ENCODE data around the gene SLC24A3.

Gene SLC24A3

DNA sequence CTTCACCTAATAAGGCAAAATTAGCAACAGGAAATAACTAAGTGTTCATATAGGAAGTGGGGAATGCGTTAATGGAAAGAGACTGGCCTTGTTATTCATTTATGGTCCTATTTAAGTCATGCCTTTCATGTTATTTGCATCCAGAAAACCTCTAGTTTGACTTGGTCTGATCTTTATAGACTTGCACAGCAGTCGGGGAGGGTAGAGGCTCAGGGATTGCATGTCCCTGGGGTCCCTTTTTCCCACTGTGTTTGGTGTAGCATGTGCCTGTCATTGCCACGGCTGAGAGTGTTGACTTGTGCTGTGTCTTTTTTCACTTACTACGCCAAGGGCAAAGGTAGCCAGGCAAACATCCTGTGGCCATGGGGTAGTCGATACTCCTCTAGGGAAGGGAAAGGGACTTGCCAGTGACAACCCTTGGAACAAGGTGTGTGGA lies 440.2 kb downstream of the SLC24A3 start:
- no peak for DNase-seq (ENCODE audit: low read depth)
- in situ Hi-C loops (cut with HindIII; ENCODE audit: low sequenced_read_pairs) = loop anchor here (25.0 kb wide), 1 partner anchor 1015 kb away; no protein-coding TSS in a partner anchor
- no peak overlapping the region for H3K4me3 ChIP-seq (ENCODE audit: low read depth, low read length)
- TF ChIP-seq, protein P1, sequence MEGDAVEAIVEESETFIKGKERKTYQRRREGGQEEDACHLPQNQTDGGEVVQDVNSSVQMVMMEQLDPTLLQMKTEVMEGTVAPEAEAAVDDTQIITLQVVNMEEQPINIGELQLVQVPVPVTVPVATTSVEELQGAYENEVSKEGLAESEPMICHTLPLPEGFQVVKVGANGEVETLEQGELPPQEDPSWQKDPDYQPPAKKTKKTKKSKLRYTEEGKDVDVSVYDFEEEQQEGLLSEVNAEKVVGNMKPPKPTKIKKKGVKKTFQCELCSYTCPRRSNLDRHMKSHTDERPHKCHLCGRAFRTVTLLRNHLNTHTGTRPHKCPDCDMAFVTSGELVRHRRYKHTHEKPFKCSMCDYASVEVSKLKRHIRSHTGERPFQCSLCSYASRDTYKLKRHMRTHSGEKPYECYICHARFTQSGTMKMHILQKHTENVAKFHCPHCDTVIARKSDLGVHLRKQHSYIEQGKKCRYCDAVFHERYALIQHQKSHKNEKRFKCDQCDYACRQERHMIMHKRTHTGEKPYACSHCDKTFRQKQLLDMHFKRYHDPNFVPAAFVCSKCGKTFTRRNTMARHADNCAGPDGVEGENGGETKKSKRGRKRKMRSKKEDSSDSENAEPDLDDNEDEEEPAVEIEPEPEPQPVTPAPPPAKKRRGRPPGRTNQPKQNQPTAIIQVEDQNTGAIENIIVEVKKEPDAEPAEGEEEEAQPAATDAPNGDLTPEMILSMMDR (IDR thresholded peaks at IDR 0.05; ENCODE audit: low read depth, low read length, missing control alignments) = no peak

DNA sequence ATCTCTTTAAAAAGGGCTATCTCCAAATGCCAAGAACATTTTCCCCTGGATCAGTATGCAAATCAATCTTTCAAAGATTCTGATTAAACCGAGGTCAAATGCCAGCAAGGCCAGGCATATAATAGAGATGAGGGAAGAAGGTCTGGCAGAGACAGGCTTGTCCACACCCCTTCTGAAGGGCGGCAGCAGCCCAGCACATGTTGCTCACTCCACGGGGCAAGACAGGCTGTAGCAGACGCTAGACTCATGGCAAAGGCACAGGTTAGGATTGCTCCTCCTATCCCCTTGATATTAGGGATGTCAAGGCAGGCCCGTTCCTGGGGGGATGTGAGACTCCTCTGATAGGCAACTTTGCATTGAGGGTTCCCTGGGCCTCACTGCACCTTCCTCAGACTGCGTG lies 440.9 kb downstream of the SLC24A3 start:
- DNase-seq (ENCODE audit: low read depth) = no peak
- H3K4me3 ChIP-seq (ENCODE audit: low read depth, low read length) = no peak overlapping the region
- in situ Hi-C loops (cut with HindIII; ENCODE audit: low sequenced_read_pairs) = loop anchor here (25.0 kb wide), 1 partner anchor 1016 kb away; no protein-coding TSS in a partner anchor
- TF ChIP-seq, protein P1 (IDR thresholded peaks at IDR 0.05; ENCODE audit: low read depth, low read length, missing control alignments) = no peak

DNA sequence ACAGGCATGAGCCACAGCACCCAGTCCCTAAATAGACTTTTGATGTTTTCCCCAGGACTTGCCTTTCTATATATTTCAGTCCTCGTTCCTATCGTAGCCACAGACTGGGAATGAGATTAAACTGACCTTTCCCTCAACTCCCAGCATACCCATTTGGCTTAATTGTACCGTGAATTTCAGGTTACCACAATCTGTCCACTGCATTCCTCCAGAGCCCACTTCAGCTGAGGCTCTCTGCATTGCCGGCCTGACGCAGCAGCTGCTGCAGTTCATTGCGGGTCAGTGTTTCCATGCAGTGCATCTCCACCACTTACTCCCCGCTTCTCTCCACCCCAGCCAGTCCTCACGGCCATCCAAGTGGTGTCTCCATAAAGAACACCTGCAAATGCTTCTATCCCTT lies 442.5 kb downstream of the SLC24A3 start:
- in situ Hi-C loops (cut with HindIII; ENCODE audit: low sequenced_read_pairs) = loop anchor here (25.0 kb wide), 1 partner anchor 1018 kb away; no protein-coding TSS in a partner anchor
- TF ChIP-seq, protein P1 (IDR thresholded peaks at IDR 0.05; ENCODE audit: low read depth, low read length, missing control alignments) = no peak
- H3K4me3 ChIP-seq (ENCODE audit: low read depth, low read length) = no peak overlapping the region
- DNase-seq (ENCODE audit: low read depth) = no peak

DNA sequence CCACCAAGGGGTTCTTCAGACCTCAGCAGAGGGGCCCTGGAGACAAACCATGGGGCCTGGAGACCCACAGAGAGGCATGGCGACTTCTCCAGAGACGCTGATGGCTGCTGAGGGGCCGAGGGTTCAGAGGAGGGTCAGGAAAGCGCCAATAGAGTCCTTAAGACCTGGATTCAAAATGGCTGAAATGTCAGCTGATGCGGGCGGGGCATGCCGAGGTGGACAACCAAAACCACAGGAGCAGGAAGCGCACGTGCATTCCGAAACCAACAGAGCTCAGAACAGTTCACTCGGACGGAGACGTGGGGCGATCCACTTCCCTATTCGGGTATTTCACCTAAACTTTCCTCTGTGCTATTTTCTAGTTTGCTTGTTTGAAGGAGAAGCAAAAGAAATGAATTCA lies 445.7 kb downstream of the SLC24A3 start:
- TF ChIP-seq, protein P1 (IDR thresholded peaks at IDR 0.05; ENCODE audit: low read depth, low read length, missing control alignments) = no peak
- DNase-seq (ENCODE audit: low read depth) = no peak
- H3K4me3 ChIP-seq (ENCODE audit: low read depth, low read length) = no peak overlapping the region
- in situ Hi-C loops (cut with HindIII; ENCODE audit: low sequenced_read_pairs) = loop anchor here (25.0 kb wide), 1 partner anchor 1021 kb away; no protein-coding TSS in a partner anchor

DNA sequence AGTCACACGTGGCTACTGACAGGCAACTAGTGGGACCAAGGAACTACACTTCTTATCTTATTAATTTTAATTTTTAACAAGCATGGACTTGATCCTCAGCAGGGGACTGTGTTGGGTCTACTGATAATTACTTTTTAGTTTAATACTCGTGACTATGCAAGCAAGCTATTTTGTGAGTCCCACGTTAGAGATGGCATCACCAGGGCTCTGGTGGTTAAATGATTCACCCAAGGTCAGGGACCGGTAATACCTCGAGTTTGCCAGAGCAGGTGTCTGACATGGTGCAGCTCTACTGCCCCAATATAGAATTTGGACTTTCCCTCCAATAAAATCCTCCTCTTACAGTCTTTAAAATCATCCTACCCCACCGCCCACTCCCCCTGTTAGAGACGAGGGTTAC lies 447.0 kb downstream of the SLC24A3 start:
- no peak for DNase-seq (ENCODE audit: low read depth)
- in situ Hi-C loops (cut with HindIII; ENCODE audit: low sequenced_read_pairs) = loop anchor here (25.0 kb wide), 1 partner anchor 1022 kb away; no protein-coding TSS in a partner anchor
- TF ChIP-seq, protein P1 (IDR thresholded peaks at IDR 0.05; ENCODE audit: low read depth, low read length, missing control alignments) = no peak
- no peak overlapping the region for H3K4me3 ChIP-seq (ENCODE audit: low read depth, low read length)

DNA sequence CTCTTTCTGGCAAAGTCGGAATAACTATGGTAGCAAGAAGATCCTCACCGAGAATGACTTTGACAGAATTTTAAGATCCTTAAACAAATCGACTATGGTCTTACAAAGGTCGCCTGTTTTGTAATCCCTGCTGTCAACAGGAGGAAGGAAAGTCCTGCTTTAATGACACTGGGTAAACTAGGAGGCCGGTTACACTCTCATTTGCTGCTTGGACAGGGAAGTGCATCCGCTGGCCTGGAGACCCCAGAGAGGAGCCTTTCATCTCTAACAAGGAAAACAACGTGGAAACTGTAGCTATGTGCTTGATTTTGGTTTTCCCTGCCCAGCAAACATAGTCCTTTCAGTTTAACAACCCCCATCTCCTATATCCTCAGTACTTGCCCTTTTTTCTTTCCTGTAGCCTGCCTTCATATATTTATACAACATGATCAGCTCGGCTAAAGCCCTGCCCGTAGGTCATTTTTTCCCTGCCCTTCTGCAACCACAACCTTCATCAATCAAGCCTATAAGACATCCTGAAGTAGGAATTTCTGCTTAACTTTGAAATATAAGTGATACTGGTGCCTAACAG lies 448.5 kb downstream of the SLC24A3 start:
- TF ChIP-seq, protein P1 (IDR thresholded peaks at IDR 0.05; ENCODE audit: low read depth, low read length, missing control alignments) = no peak
- in situ Hi-C loops (cut with HindIII; ENCODE audit: low sequenced_read_pairs) = loop anchor here (25.0 kb wide), 1 partner anchor 1024 kb away; no protein-coding TSS in a partner anchor
- no peak overlapping the region for H3K4me3 ChIP-seq (ENCODE audit: low read depth, low read length)
- DNase-seq (ENCODE audit: low read depth) = no peak
